Ishikawa (cell line): ENCODE measurements around the gene NUP37.
A peak's percentile ranks its signal among the peaks of the same experiment; 100 is the strongest.

Source experiments
- CEBPB ChIP-seq: IDR thresholded peaks from 2 replicates; pipeline ENCODE4 v1.6.1; 2012
- CREB1 ChIP-seq: IDR thresholded peaks from 2 replicates; pipeline ENCODE4 v1.6.1; 2012; ENCODE audit warnings: low read depth
- EGR1 ChIP-seq: IDR thresholded peaks from 2 replicates; pipeline ENCODE4 v1.6.1; 2012
- EP300 ChIP-seq: IDR thresholded peaks from 2 replicates; pipeline ENCODE4 v1.6.1; 2012; ENCODE audit warnings: borderline replicate concordance
- FOXM1 ChIP-seq: IDR thresholded peaks from 2 replicates; pipeline ENCODE4 v1.6.1; 2012; ENCODE audit warnings: low read depth, borderline replicate concordance
- MAX ChIP-seq: IDR thresholded peaks from 2 replicates; pipeline ENCODE4 v1.6.1; 2012
- NFIC ChIP-seq: IDR thresholded peaks from 2 replicates; pipeline ENCODE4 v1.6.1; 2012
- RAD21 ChIP-seq: IDR thresholded peaks from 2 replicates; pipeline ENCODE4 v1.6.1; 2012; ENCODE audit warnings: low read depth
- REST ChIP-seq: IDR thresholded peaks from 2 replicates; pipeline ENCODE4 v1.6.1; 2012; ENCODE audit warnings: low read depth, mild to moderate bottlenecking
- TAF1 ChIP-seq: IDR thresholded peaks from 2 replicates; pipeline ENCODE4 v1.6.1; 2012; ENCODE audit warnings: low read depth, mild to moderate bottlenecking
- TCF12 ChIP-seq: IDR thresholded peaks from 2 replicates; pipeline ENCODE4 v1.6.1; 2012; ENCODE audit warnings: low read depth
- TEAD4 ChIP-seq: IDR thresholded peaks from 2 replicates; pipeline ENCODE4 v1.6.1; 2012
- USF1 ChIP-seq: IDR thresholded peaks from 2 replicates; pipeline ENCODE4 v1.6.1; 2012
- YY1 ChIP-seq: IDR thresholded peaks from 2 replicates; pipeline ENCODE4 v1.6.1; 2012; ENCODE audit warnings: low read depth
- ZBTB7A ChIP-seq: IDR thresholded peaks from 2 replicates; pipeline ENCODE4 v1.6.1; 2012; ENCODE audit warnings: low read depth

NUP37 gene

GRCh38 chr12:102107970-102108369, 11.9 kb downstream of the NUP37 start:
- no peak for TF ChIP-seq YY1
- TF ChIP-seq USF1 = no peak
- TF ChIP-seq EGR1 = no peak
- TF ChIP-seq CEBPB = no peak
- TF ChIP-seq TCF12 = no peak

- TF ChIP-seq MAX (no peak), ZBTB7A (no peak), RAD21 (no peak), CREB1 (no peak), EP300 (no peak), USF1 (no peak), REST (no peak), CEBPB (no peak), EGR1 (no peak)
Measured at GRCh38 chr12:102106905-102107304, 13.0 kb downstream of the NUP37 start.

- TF ChIP-seq NFIC (no peak), YY1 (no peak), TAF1 (no peak), ZBTB7A (no peak), CREB1 (no peak), FOXM1 (no peak), REST (no peak), EP300 (no peak), TEAD4 (no peak), EGR1 (no peak), TCF12 (no peak), CEBPB (no peak), USF1 (no peak), RAD21 (no peak), MAX (no peak)
Measured at GRCh38 chr12:102096855-102097254, 23.1 kb downstream of the NUP37 start.

GRCh38 chr12:102095677-102096263, 24.1 kb downstream of the NUP37 start:
- TF ChIP-seq YY1 (no peak), RAD21 (peak; percentile 45; the same call in 1 of the 2 replicates), EP300 (no peak)

- TF ChIP-seq TAF1 = no peak
- no peak for TF ChIP-seq CEBPB
- TF ChIP-seq EGR1 = no peak
- TF ChIP-seq EP300 = no peak
- no peak for TF ChIP-seq TCF12
- no peak for TF ChIP-seq REST
- no peak for TF ChIP-seq MAX
Measured at GRCh38 chr12:102093319-102093718, 26.6 kb downstream of the NUP37 start.
